GM12864 (cell line): ENCODE measurements around the gene ANKRD50.

Experiments
- DNase-seq: peaks from one replicate; pipeline ENCODE4 v3.0.0-alpha.2; 2011; ENCODE audit warnings: low read depth
- H3K4me3 ChIP-seq: 2 replicates; pipeline ENCODE4 v1.5.1; 2011; ENCODE audit warnings: mild to moderate bottlenecking, low read depth, low read length, control low read depth
- TF ChIP-seq, protein P1 (sequence below): IDR thresholded peaks from 2 replicates; pipeline ENCODE4 v1.5.1; 2011; ENCODE audit warnings: low read depth, mild to moderate bottlenecking, moderate library complexity, low read length, control low read depth, inconsistent platforms; ENCODE audit errors: missing control alignments

The ANKRD50 gene

DNA sequence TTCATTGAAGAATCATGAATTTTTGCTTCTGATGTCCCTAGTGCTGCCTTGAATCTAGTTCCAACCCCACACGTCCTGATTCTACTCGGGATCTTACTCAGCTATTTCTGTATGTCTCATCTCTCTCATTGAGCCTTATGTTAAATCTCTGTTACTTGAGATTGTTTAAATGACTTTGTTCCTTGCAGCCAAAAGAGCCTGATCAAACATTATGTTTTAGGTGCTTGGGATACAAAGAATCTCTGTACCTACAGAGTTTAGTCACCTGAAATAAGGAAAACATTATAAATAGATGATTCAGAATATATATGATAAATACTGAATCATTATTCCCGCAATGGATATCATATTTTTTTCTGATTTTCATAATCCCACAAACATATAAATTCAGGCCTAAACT lies 13.7 kb upstream of the ANKRD50 start:
- H3K4me3 ChIP-seq: no peak overlapping the region
- TF ChIP-seq, protein P1, sequence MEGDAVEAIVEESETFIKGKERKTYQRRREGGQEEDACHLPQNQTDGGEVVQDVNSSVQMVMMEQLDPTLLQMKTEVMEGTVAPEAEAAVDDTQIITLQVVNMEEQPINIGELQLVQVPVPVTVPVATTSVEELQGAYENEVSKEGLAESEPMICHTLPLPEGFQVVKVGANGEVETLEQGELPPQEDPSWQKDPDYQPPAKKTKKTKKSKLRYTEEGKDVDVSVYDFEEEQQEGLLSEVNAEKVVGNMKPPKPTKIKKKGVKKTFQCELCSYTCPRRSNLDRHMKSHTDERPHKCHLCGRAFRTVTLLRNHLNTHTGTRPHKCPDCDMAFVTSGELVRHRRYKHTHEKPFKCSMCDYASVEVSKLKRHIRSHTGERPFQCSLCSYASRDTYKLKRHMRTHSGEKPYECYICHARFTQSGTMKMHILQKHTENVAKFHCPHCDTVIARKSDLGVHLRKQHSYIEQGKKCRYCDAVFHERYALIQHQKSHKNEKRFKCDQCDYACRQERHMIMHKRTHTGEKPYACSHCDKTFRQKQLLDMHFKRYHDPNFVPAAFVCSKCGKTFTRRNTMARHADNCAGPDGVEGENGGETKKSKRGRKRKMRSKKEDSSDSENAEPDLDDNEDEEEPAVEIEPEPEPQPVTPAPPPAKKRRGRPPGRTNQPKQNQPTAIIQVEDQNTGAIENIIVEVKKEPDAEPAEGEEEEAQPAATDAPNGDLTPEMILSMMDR: no peak
- no peak for DNase-seq

DNA sequence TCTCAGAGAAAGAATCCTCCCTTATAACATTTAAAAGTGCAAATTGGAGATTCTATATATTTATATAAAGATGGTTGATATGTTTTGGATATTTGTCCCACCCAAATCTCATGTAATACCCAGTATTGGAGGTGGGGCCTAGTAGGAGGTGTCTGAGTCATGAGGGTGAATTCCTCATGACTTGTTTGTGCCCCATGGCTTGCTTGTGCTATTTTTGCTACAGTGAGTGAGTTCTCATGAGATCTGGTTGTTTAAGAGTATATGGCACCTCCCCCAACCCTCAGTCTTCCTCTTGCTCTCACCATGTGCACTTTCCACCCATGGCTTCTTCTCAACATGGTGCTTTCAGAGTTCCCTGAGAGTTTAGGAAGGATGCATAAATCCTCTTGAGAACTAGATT lies 9.5 kb upstream of the ANKRD50 start:
- DNase-seq: no peak
- H3K4me3 ChIP-seq: no peak overlapping the region
- TF ChIP-seq, protein P1: no peak

DNA sequence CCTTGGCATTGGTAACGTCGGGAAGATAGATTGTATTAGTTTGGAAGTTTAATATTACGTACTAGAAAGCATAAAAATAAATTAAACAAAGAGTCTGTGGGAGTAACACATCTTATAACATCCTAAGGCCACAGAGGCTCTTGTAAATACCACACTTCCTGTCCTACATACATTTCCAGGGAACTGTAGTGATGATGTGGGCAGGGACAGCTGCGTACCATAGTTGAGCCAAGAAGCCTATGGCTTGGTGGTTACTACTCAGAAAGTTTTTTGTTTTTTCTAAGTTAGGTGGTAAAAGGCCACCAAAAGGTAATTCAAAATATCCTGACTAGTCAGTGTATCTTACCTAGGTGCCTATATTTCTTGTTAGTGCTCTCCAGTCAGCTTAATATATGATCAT lies 4.6 kb upstream of the ANKRD50 start:
- H3K4me3 ChIP-seq: no peak overlapping the region
- DNase-seq: no peak
- TF ChIP-seq, protein P1: no peak

DNA sequence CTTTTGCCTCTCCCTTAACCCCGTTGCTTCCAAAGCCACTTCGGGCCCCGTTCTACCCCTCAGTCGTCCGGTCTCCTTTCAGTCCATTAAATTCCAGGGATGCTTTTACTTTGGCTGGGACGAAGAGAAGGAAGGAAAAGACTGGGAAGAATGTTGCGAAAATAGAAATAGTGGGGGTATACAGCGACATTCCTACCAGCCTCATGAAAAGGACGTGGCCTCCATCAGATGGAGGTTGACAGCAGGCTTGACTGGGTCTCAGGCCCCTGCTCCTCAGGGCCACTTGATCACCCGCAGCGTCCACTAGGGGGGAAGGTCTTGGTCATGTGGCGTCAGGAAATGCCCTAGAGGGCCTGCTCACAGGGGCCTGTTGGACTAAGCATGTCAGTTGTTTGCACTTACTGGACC lies 657 bp upstream of the ANKRD50 start:
- no peak for DNase-seq
- H3K4me3 ChIP-seq: peak overlapping the region; percentile 76
- TF ChIP-seq, protein P1: peak; percentile 40

DNA sequence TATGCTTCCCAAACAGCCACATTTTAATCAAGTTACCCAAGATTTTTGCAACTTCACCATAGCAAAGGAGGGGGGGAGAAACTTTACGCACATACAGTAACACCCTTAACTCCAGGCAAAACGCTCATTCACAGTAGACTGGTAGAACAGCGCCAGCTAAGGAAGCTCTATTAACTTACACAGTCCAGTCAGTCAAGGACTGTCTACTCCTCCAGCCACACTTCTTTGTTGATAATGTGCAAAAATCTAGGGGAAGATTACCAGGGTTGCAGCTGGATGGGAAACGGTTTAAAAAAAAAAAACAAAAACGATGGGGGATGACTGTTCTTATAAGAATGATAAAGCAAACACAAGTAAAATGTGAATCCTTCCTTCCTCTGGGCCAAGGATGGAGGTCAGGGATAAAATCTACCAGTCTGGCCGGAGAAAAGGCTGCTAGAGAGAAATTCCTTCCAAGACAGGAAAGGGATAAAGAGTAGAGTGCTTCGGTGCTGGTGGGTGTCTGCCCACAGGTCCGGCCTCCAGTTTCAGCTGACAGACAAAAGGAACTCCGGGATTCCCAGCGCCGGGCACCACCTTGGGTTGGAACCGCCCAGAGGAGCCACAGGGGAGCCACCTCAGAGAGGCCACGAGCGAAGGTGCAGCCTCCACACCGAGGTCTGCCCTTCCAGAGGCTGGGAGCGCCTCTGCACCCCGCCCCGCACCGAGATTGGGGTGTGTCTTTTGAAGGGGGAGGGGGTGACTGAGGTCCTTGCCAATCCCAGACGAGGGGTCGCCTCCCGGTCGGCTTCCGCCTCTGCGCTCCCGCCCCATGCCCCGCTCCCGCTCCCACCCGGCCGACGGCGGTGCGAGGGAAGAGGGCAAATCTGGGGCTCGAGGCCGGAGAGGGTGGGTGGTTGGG lies 811 bp downstream of the ANKRD50 start:
- TF ChIP-seq, protein P1: peak; percentile 12
- H3K4me3 ChIP-seq: peak overlapping the region; percentile 76
- DNase-seq: no peak

DNA sequence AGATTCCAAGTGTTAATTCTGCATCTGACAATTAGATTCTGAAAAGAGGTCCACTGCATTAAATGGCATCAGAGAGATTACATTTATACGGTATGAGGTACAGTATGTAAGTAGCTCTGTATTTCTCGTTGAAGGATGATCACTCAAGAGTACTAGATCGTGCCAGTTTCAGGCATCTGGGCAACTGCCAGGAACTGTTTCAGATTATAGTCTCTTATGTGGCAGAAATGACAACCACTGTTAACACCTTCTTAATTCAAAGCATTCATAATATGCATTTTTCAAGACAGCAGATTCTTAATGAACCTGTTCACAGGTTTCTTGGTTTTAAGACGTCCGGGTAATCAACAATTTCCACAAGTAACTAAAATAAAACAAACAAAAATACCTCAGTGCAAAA lies 1.6 kb downstream of the ANKRD50 start:
- no peak for DNase-seq
- H3K4me3 ChIP-seq: peak overlapping the region; percentile 76; the same call in 1 of the 2 replicates
- TF ChIP-seq, protein P1: no peak

DNA sequence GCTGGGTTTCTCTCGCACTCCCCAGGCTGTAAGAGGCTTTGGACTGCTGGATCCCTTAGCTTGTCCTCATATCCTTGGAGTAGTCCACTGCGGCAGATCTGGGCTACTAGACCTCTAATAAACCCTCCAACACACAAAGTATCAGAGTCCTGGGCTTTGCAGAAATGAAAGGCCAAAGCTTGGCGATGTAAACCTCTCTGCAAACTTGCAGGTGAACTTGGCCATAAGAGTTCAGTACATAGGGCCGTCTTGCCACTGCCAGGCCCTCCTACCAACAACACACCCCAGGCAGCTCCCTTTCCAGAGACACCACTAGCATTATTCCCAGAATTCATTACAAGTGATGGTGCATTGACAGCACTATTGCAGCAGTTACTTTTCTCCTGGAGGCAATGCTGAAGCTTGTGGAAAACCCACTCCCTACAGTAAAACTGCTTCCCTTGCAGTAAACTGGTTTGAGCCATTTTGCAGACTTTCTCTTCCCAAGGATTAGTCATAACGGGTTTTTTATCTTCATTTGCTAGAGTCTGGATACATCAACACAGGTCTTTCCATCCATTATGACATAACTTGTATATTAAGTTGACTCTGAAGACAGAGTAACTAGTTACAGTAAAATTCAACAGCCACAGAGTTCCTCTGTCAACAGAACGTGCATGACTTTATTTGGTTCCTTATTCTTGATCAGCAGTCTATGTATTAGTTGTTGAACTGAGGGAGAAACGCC lies 2.4 kb downstream of the ANKRD50 start:
- DNase-seq: no peak
- no peak overlapping the region for H3K4me3 ChIP-seq

More for the DNA sequence above, 2.4 kb downstream of the ANKRD50 start:
- TF ChIP-seq, protein P1: no peak
